Stimulated activated CD8-positive, alpha-beta memory T cell treated with anti-CD3 and anti-CD28 coated beads, Interleukin-4, amount 100 ng/mL, for 24 hours (primary cell): Measurements from ENCODE around the gene LIPC.

Source experiments
- DNase-seq: peaks from one replicate; pipeline ENCODE4 v3.0.0-alpha.2; 2020; ENCODE audit warnings: low read depth

Gene LIPC

GRCh38 chr15:58431221-58432149, at the start of gene LIPC:
Gene LIPC (plus strand): TSS chr15:58431991. CDS start chr15:58432033, 42 bp downstream.
- no peak for DNase-seq

GRCh38 chr15:58383876-58384275, 47.9 kb upstream of the LIPC start:
- DNase-seq: peak; percentile 53

GRCh38 chr15:58384667-58385066, 47.1 kb upstream of the LIPC start:
- DNase-seq: no peak

- no peak for DNase-seq
Observed at GRCh38 chr15:58386081-58386480, 45.7 kb upstream of the LIPC start.

- DNase-seq: no peak
Observed at GRCh38 chr15:58386641-58387040, 45.1 kb upstream of the LIPC start.

GRCh38 chr15:58387130-58387529, 44.7 kb upstream of the LIPC start:
- no peak for DNase-seq

GRCh38 chr15:58388211-58388610, 43.6 kb upstream of the LIPC start:
- no peak for DNase-seq

- DNase-seq: no peak
Observed at GRCh38 chr15:58390118-58390517, 41.7 kb upstream of the LIPC start.

- DNase-seq: no peak
Observed at GRCh38 chr15:58390655-58391054, 41.1 kb upstream of the LIPC start.

GRCh38 chr15:58391088-58391487, 40.7 kb upstream of the LIPC start:
- no peak for DNase-seq

- DNase-seq: no peak
Observed at GRCh38 chr15:58392141-58392540, 39.6 kb upstream of the LIPC start.

- no peak for DNase-seq
Observed at GRCh38 chr15:58392611-58393161, 39.1 kb upstream of the LIPC start.

- DNase-seq: no peak
Observed at GRCh38 chr15:58393241-58393662, 38.5 kb upstream of the LIPC start.

- DNase-seq: no peak
Observed at GRCh38 chr15:58396181-58396580, 35.6 kb upstream of the LIPC start.

- no peak for DNase-seq
Observed at GRCh38 chr15:58398071-58398470, 33.7 kb upstream of the LIPC start.

- no peak for DNase-seq
Observed at GRCh38 chr15:58398643-58399042, 33.1 kb upstream of the LIPC start.

- no peak for DNase-seq
Observed at GRCh38 chr15:58399739-58400138, 32.1 kb upstream of the LIPC start.

GRCh38 chr15:58401276-58401675, 30.5 kb upstream of the LIPC start:
- no peak for DNase-seq

GRCh38 chr15:58401991-58402649, 29.7 kb upstream of the LIPC start:
- no peak for DNase-seq

- DNase-seq: no peak
Observed at GRCh38 chr15:58403581-58403980, 28.2 kb upstream of the LIPC start.

- DNase-seq: no peak
Observed at GRCh38 chr15:58404020-58404419, 27.8 kb upstream of the LIPC start.

GRCh38 chr15:58404722-58405121, 27.1 kb upstream of the LIPC start:
- no peak for DNase-seq

GRCh38 chr15:58405865-58406264, 25.9 kb upstream of the LIPC start:
- no peak for DNase-seq
